Thoracic aorta (tissue), 2 donors: ENCODE results near the gene YOD1. TPM values are rescaled to one million over a fixed set of nuclear protein-coding genes. Genes with fewer than 3 reads are reported as not detected.
A peak's percentile ranks its signal among the peaks of the same experiment; 100 is the strongest.

Source experiments
- ATAC-seq: fragments of 150-250 bp; one replicate; pipeline ENCODE4 v1.8.0; 2017; ENCODE audit warnings: low read depth; ENCODE audit not compliant: insufficient number of reproducible peaks, low FRiP score
- DNase-seq: peaks from one replicate; pipeline ENCODE4 v3.0.0-alpha.2; 2020; ENCODE audit warnings: low spot score
- H3K27ac ChIP-seq, 2 donors: fragments of 200-600 bp; sonication (generic); 1 replicate in 1 of 2; 2 replicates in 1 of 2; pipeline ENCODE4 v1.5.1; 2016; ENCODE audit warnings: mild to moderate bottlenecking in 2 of 2, moderate library complexity in 2 of 2
- H3K27me3 ChIP-seq: fragments of 200-600 bp; sonication (generic); replicated peaks from 2 replicates; pipeline ENCODE4 v1.6.0; 2016; ENCODE audit warnings: mild to moderate bottlenecking; ENCODE audit not compliant: insufficient read depth
- H3K36me3 ChIP-seq: fragments of 200-600 bp; sonication (generic); one replicate; pipeline ENCODE4 v1.5.1; 2016
- H3K4me1 ChIP-seq, 2 donors: fragments of 200-600 bp; sonication (generic); 1 replicate in 1 of 2; 2 replicates in 1 of 2; pipeline versions ENCODE4 v1.5.1 to v1.6.0; 2016; ENCODE audit warnings: low read depth in 2 of 2, mild to moderate bottlenecking in 1 of 2; ENCODE audit not compliant: control insufficient read depth in 1 of 2
- H3K4me3 ChIP-seq: fragments of 200-600 bp; sonication (generic); 2 replicates; pipeline ENCODE4 v1.5.1; 2016; ENCODE audit warnings: mild to moderate bottlenecking
- H3K9me3 ChIP-seq: fragments of 200-600 bp; sonication (generic); 2 replicates; pipeline ENCODE4 v1.5.1; 2016
- total RNA-seq, 2 donors: library from RNA; depleted of rRNA; stranded (reverse); fragments of >200 nt; gene quantifications; one replicate each; pipeline versions ENCODE4 v1.1.0 to v1.2.3, GENCODE V29; 2016
- TF ChIP-seq, protein P1 (sequence below): fragments of 200-600 bp; sonication (generic); IDR thresholded peaks from one replicate; pipeline ENCODE4 v1.5.1; 2019; ENCODE audit warnings: antibody characterized with exemption

The YOD1 gene
- total RNA-seq, 2 donors from 2014 or later = 3.8 to 8.4 TPM

DNA sequence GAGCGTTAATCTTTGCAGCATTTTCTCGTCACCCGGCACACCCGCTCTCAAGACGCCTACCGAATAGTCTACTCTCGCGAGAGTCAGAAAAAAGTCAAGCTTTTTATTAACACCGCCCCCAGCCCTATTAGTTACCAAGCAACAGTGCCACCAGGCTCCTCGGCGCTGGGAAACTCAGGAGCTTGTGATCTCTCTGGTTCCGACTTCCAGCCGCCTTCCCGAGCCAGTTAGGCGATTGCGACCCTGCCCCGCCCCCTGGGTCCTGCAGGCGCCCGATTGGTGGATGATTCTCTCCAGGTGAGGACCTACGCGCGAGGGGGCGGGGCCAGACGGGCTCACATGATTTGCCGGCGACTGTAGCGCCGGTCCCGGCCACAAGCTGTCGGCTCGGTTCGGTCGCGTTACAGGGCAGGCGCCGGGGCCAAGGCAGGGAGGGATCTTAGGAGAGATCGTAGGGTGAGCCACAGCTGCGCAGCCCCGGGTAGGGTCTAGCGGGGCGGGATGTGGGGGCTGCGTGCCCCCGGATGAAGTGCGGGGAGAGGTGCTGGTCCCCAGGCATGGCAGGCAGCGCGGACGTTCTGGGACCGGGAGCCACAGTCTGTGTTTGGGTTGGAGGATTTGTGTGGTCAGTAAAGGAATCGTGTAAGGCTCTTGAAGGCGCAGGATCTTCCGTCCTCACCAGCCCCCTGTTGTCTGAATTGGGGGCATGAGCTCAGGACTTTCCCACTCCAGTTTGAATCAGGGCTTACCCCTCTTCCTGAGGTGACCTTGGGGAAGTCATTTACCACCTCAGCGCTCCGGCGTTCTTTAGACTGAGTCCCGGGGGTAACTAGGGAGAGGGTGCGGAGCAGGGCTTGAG lies 2.1 kb upstream of the YOD1 start, which contains the start of gene PFKFB2:
TSS of gene PFKFB2 (plus strand) at position 365 of the 859 bp plus-strand sequence. CDS start 1,443 bp downstream, outside the sequence.
- ATAC-seq = peak; percentile 89
- DNase-seq = peak; percentile 86
- Histone ChIP-seq H3K4me3 (peak within 1 kb of the TSS; percentile 83), H3K36me3 (peaks cover 9% of the 10 kb centered on the region), H3K9me3 (no peaks in the 10 kb centered on the region), H3K27ac (peak within 1 kb of the TSS; percentile 75 to 78), H3K4me1 (peaks cover 9 to 20% of the 10 kb centered on the region in 2 donors), H3K27me3 (no peaks in the 10 kb centered on the region)
- TF ChIP-seq, protein P1, sequence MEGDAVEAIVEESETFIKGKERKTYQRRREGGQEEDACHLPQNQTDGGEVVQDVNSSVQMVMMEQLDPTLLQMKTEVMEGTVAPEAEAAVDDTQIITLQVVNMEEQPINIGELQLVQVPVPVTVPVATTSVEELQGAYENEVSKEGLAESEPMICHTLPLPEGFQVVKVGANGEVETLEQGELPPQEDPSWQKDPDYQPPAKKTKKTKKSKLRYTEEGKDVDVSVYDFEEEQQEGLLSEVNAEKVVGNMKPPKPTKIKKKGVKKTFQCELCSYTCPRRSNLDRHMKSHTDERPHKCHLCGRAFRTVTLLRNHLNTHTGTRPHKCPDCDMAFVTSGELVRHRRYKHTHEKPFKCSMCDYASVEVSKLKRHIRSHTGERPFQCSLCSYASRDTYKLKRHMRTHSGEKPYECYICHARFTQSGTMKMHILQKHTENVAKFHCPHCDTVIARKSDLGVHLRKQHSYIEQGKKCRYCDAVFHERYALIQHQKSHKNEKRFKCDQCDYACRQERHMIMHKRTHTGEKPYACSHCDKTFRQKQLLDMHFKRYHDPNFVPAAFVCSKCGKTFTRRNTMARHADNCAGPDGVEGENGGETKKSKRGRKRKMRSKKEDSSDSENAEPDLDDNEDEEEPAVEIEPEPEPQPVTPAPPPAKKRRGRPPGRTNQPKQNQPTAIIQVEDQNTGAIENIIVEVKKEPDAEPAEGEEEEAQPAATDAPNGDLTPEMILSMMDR = peak; percentile 44

DNA sequence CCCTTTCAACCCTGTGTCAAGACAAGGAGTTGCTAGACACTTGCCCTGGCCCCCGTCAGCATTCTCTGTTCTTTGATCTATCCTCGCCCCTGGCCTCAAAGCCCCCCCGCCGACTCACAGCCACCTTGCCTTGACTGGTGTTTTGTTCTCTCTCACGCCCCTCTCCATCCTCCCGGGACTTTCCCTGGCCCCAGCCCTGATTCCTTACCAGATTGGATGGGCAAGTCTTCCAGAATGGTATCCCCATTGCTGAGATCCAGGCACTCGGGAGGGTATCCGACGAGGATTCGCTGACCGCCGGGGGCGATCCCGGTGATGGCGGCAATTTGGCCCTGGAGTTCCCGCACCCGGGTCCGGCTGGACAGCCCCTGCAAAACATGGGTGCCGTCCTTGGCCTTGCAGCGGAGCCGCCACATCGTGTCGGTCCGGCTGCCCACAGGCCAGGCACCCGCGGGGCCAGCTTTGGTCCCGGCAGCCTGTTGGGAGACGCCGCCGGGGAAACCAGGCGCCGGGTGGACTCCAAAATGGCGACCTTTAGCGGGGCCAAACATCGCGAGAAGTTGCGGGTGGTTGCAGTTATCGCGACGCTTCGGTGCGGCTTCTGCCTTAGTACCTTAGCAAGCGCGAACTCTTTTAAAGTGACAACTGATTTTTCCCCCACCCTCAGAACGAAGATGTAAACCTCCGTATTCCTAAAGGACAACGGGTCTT lies 373 bp downstream of the YOD1 start:
- DNase-seq (peak; percentile 70), ATAC-seq (peak; percentile 65)
- H3K27ac ChIP-seq = peak overlapping the region; percentile 76 to 80
- TF ChIP-seq, protein P1 = no peak
- H3K36me3 ChIP-seq = peaks cover 12% of the 10 kb centered on the region
- H3K27me3 ChIP-seq = no peaks in the 10 kb centered on the region
- H3K4me3 ChIP-seq = peak overlapping the region; percentile 92
- peaks cover 23 to 39% of the 10 kb centered on the region in 2 donors for H3K4me1 ChIP-seq
- no peaks in the 10 kb centered on the region for H3K9me3 ChIP-seq

DNA sequence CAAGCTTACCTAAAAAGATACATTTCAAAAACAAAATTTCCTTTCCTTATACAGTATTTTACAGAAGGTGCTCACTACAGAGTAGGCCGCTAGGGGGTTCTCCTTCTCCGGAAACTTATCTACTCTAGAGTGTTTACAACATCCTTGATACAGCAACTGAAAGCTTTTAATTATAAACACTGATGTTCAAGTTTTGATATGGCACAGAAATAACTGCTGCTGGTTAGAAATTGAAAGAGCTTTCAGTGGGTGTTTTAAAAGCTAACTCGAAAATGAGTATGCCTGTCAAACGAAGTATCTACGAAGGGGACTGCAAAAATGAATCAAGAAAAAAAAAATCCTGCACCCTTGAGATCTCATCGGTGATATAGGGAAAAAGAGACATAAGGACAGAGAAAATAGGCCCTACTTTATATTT lies 1.0 kb downstream of the YOD1 start:
- ATAC-seq (no peak), DNase-seq (no peak)
- Histone ChIP-seq H3K4me3 (peak overlapping the region; percentile 92), H3K9me3 (no peaks in the 10 kb centered on the region), H3K36me3 (peaks cover 12% of the 10 kb centered on the region), H3K4me1 (peaks cover 27 to 39% of the 10 kb centered on the region in 2 donors), H3K27me3 (no peaks in the 10 kb centered on the region), H3K27ac (peak overlapping the region; percentile 76 to 80)
- TF ChIP-seq, protein P1 = peak; percentile 77

DNA sequence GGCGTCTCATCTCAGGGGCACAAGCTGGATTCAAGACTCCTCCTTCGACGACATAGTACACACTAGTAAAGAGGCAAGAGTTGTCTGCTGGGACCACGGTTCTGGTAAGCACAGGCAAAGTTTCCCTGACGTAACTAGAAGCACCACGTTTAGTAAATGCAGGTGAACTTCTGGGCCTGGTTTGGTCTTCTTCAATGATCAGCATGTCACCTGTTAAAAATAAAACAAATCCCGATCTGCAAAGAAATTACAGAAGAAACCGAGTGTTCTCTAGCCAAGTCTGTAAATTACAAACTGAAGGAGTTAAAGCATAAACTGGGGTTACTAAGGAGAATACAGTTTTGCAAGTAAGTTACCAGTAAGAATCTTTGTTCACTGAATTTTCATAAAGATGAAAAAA lies 1.5 kb downstream of the YOD1 start:
- Histone ChIP-seq H3K4me3 (peak overlapping the region; percentile 92), H3K27me3 (no peaks in the 10 kb centered on the region), H3K4me1 (peaks cover 27 to 39% of the 10 kb centered on the region in 2 donors), H3K9me3 (no peaks in the 10 kb centered on the region), H3K36me3 (peaks cover 12% of the 10 kb centered on the region), H3K27ac (no peak overlapping the region)
- ATAC-seq (no peak), DNase-seq (no peak)
- TF ChIP-seq, protein P1 = no peak

DNA sequence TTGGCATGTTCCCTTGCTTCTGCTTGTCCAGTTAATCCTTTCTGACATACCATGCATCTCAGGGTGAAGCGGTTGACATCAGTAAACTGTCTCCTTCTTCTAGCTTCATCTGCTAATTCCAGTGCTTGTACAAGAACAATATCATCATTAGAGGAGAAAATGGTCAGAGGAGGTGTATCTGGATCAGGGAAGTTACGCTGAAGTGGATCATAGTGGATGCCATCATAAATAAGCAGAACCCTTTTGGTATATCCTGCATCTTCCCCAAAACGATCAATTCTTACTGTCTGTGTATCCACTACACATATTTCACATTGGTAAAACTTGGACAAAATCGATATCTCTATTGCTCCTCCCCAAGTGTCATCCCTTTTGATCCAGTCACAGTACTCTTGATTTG lies 2.0 kb downstream of the YOD1 start:
- Histone ChIP-seq H3K36me3 (peaks cover 12% of the 10 kb centered on the region), H3K9me3 (no peaks in the 10 kb centered on the region), H3K27me3 (no peaks in the 10 kb centered on the region), H3K27ac (no peak overlapping the region), H3K4me3 (no peak overlapping the region), H3K4me1 (peaks cover 27 to 39% of the 10 kb centered on the region in 2 donors)
- no peak for ATAC-seq
- TF ChIP-seq, protein P1 = no peak
- no peak for DNase-seq
